Measurements from ENCODE around the gene RHEB. TPM values are rescaled to one million over a fixed set of nuclear protein-coding genes. Genes with fewer than 3 reads are reported as not detected.

RHEB gene
- total and polyA plus RNA-seq, 2 of the 13 experiments (the other 11 are each of a cell fraction or from before 2014, with no cell fraction given) = 55.0 to 77.6 TPM

GRCh38 chr7:151434549-151434948 lies 85.1 kb downstream of the RHEB start:
- FAIRE-seq = no peak

More at GRCh38 chr7:151434549-151434948, 85.1 kb downstream of the RHEB start:
- no peak for TF ChIP-seq HNRNPLL (IDR thresholded peaks at IDR 0.05; ENCODE audit: low read depth, low read length, poor library complexity, severe bottlenecking)
- no peak for TF ChIP-seq SAP130 (CRISPR knock-in tag; IDR thresholded peaks at IDR 0.05; ENCODE audit: low read depth)
- no peak for TF ChIP-seq ZNF619 (CRISPR knock-in tag; IDR thresholded peaks at IDR 0.05)
- no peak for TF ChIP-seq ZNF274 (CRISPR knock-in tag; IDR thresholded peaks at IDR 0.05)
- TF ChIP-seq HNF1A (IDR thresholded peaks at IDR 0.05; ENCODE audit: low read depth) = no peak
- TF ChIP-seq HNF1A (CRISPR knock-in tag; IDR thresholded peaks at IDR 0.05; ENCODE audit: borderline replicate concordance) = no peak
- TF ChIP-seq, protein P1, sequence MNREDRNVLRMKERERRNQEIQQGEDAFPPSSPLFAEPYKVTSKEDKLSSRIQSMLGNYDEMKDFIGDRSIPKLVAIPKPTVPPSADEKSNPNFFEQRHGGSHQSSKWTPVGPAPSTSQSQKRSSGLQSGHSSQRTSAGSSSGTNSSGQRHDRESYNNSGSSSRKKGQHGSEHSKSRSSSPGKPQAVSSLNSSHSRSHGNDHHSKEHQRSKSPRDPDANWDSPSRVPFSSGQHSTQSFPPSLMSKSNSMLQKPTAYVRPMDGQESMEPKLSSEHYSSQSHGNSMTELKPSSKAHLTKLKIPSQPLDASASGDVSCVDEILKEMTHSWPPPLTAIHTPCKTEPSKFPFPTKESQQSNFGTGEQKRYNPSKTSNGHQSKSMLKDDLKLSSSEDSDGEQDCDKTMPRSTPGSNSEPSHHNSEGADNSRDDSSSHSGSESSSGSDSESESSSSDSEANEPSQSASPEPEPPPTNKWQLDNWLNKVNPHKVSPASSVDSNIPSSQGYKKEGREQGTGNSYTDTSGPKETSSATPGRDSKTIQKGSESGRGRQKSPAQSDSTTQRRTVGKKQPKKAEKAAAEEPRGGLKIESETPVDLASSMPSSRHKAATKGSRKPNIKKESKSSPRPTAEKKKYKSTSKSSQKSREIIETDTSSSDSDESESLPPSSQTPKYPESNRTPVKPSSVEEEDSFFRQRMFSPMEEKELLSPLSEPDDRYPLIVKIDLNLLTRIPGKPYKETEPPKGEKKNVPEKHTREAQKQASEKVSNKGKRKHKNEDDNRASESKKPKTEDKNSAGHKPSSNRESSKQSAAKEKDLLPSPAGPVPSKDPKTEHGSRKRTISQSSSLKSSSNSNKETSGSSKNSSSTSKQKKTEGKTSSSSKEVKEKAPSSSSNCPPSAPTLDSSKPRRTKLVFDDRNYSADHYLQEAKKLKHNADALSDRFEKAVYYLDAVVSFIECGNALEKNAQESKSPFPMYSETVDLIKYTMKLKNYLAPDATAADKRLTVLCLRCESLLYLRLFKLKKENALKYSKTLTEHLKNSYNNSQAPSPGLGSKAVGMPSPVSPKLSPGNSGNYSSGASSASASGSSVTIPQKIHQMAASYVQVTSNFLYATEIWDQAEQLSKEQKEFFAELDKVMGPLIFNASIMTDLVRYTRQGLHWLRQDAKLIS (CRISPR knock-in tag; IDR thresholded peaks at IDR 0.05) = no peak
- TF ChIP-seq, protein P2, sequence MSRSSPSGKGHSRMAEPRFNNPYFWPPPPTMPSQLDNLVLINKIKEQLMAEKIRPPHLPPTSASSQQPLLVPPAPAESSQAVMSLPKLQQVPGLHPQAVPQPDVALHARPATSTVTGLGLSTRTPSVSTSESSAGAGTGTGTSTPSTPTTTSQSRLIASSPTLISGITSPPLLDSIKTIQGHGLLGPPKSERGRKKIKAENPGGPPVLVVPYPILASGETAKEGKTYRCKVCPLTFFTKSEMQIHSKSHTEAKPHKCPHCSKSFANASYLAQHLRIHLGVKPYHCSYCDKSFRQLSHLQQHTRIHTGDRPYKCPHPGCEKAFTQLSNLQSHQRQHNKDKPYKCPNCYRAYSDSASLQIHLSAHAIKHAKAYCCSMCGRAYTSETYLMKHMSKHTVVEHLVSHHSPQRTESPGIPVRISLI (CRISPR knock-in tag; IDR thresholded peaks at IDR 0.05; ENCODE audit: borderline replicate concordance) = no peak
- TF ChIP-seq CCAR2 (optimal IDR thresholded peaks at IDR 0.05; ENCODE audit: low read depth, low read length) = no peak
- TF ChIP-seq SMARCC2 (IDR thresholded peaks at IDR 0.05) = no peak
- TF ChIP-seq PRMT3 (CRISPR knock-in tag; IDR thresholded peaks at IDR 0.05; ENCODE audit: borderline replicate concordance, low read depth) = no peak
- Histone ChIP-seq H3K27me3 (ENCODE audit: control insufficient read depth in 1 of 2, insufficient read depth in 2 of 2, low read length in 2 of 2) (peaks cover 18 to 77% of the 10 kb centered on the region in 2 experiments), H3K79me2 (ENCODE audit: insufficient read depth, low read length) (no peaks in the 10 kb centered on the region), H3K9ac (ENCODE audit: insufficient read depth, low read depth, low read length) (no peak overlapping the region), H3K36me3 (replicated peaks in 1 of 2; ENCODE audit: control insufficient read depth in 1 of 2, insufficient read depth in 2 of 2, low read length in 2 of 2) (no peaks in the 10 kb centered on the region), H3K4me1 (ENCODE audit: insufficient read depth, low read length) (no peaks in the 10 kb centered on the region), H3K9me3 (ENCODE audit: low read length) (no peaks in the 10 kb centered on the region), H2AFZ (ENCODE audit: low read length) (no peak overlapping the region), H3K4me2 (ENCODE audit: low read depth, low read length) (no peak overlapping the region), H3K4me3 (replicated peaks in 1 of 3; ENCODE audit: insufficient read depth in 1 of 3, low read depth in 2 of 3, low read length in 3 of 3) (no peak overlapping the region), H4K20me1 (ENCODE audit: insufficient read depth, low read length) (no peaks in the 10 kb centered on the region), H3K27ac (ENCODE audit: extremely low read length, insufficient read depth, low read length) (no peak overlapping the region)
- CTCF ChIA-PET (ENCODE audit: low intra/inter-chr PET ratio, low total read pairs) = no interaction called here
- DNase-seq (ENCODE audit: low spot score) = no peak
- POLR2A ChIA-PET = no interaction called here
- no TSS peak for BruUV-seq (replicated peaks)
- WGBS (ENCODE audit: low lambda C conversion rate) = 11% methylated on average over 4 of the region's 4 CpGs
- ATAC-seq = no peak
- in situ Hi-C loops (cut with HindIII; ENCODE audit: extremely low pct_ligation_motif_present, low pct_unique_long_range_greater_than_20kb) = no loop called here
- intact Hi-C loops (cut with micrococcal nuclease; ENCODE audit: unreplicated experiment) = no loop called here

All from HepG2 (cell line).